ENCODE results near the gene PON3. TPM values are rescaled to one million over a fixed set of nuclear protein-coding genes. Genes with fewer than 3 reads are reported as not detected.

The PON3 gene
- total RNA-seq, 1 experiment from 2014 or later: 1.2 TPM

GRCh38 chr7:95373323-95373722 lies 22.9 kb downstream of the PON3 start:
- Histone ChIP-seq H3K36me3 (ENCODE audit: control insufficient read depth, insufficient read depth, low read length) (no peaks in the 10 kb centered on the region), H3K9me3 (ENCODE audit: control insufficient read depth, insufficient read depth, low read depth, low read length) (no peaks in the 10 kb centered on the region), H3K4me1 (ENCODE audit: control insufficient read depth, insufficient read depth, low read length) (no peaks in the 10 kb centered on the region), H3K27me3 (ENCODE audit: control insufficient read depth, insufficient read depth, low read length) (no peaks in the 10 kb centered on the region), H3K27ac (ENCODE audit: low read length) (no peak overlapping the region), H3K4me3 (ENCODE audit: low read depth in 2 of 2, low read length in 2 of 2) (no peak overlapping the region)
- ChIA-PET POLR2A (no interaction called here), CTCF (no interaction called here)
- in situ Hi-C loops (cut with HindIII; ENCODE audit: low pct_unique_long_range_greater_than_20kb, low sequenced_read_pairs): no loop called here
- TF ChIP-seq TCF7L2 (IDR thresholded peaks at IDR 0.05; ENCODE audit: low read depth, low read length) (no peak), POLR2AphosphoS5 (IDR thresholded peaks at IDR 0.05; ENCODE audit: low read depth, low read length) (no peak), REST (IDR thresholded peaks at IDR 0.05; ENCODE audit: insufficient read depth in 1 of 2, low read depth in 2 of 2, low read length in 1 of 2) (no peak), CTCF (IDR thresholded peaks at IDR 0.05) (no peak), SIN3A (IDR thresholded peaks at IDR 0.05; ENCODE audit: borderline replicate concordance, insufficient read depth, low read depth, low read length) (no peak)
- no peak for DNase-seq (ENCODE audit: low read depth, low spot score)
- no TSS peak for BruUV-seq (replicated peaks)
- no peak for ATAC-seq
- intact Hi-C loops (cut with micrococcal nuclease; ENCODE audit: unreplicated experiment): no loop called here

- TF ChIP-seq TCF7L2 (IDR thresholded peaks at IDR 0.05; ENCODE audit: low read depth, low read length): no peak
- TF ChIP-seq REST (IDR thresholded peaks at IDR 0.05; ENCODE audit: insufficient read depth in 1 of 2, low read depth in 2 of 2, low read length in 1 of 2): no peak
- TF ChIP-seq POLR2AphosphoS5 (IDR thresholded peaks at IDR 0.05; ENCODE audit: low read depth, low read length): no peak
- TF ChIP-seq SIN3A (IDR thresholded peaks at IDR 0.05; ENCODE audit: borderline replicate concordance, insufficient read depth, low read depth, low read length): no peak
- no peak for TF ChIP-seq CTCF (IDR thresholded peaks at IDR 0.05)
- Histone ChIP-seq H3K9me3 (ENCODE audit: control insufficient read depth, insufficient read depth, low read depth, low read length) (no peaks in the 10 kb centered on the region), H3K4me1 (ENCODE audit: control insufficient read depth, insufficient read depth, low read length) (no peaks in the 10 kb centered on the region), H3K36me3 (ENCODE audit: control insufficient read depth, insufficient read depth, low read length) (no peaks in the 10 kb centered on the region), H3K27ac (ENCODE audit: low read length) (no peak overlapping the region), H3K27me3 (ENCODE audit: control insufficient read depth, insufficient read depth, low read length) (no peaks in the 10 kb centered on the region), H3K4me3 (ENCODE audit: low read depth in 2 of 2, low read length in 2 of 2) (no peak overlapping the region)
- in situ Hi-C loops (cut with HindIII; ENCODE audit: low pct_unique_long_range_greater_than_20kb, low sequenced_read_pairs): no loop called here
- no TSS peak for BruUV-seq (replicated peaks)
- no peak for ATAC-seq
- CTCF ChIA-PET: no interaction called here
- DNase-seq (ENCODE audit: low read depth, low spot score): no peak
- POLR2A ChIA-PET: no interaction called here
- intact Hi-C loops (cut with micrococcal nuclease; ENCODE audit: unreplicated experiment): no loop called here
Measured at GRCh38 chr7:95368235-95368634, 27.9 kb downstream of the PON3 start.

Data from Panc1 (cell line).